Kidney (tissue), 14 donors: ENCODE results near the gene TBCD. TPM values are rescaled to one million over a fixed set of nuclear protein-coding genes. Genes with fewer than 3 reads are reported as not detected.

Experiments
- DNase-seq, 5 donors: peaks; one replicate each; pipeline ENCODE4 v3.0.0-alpha.2; 2013 to 2020
- FAIRE-seq: peaks from 2 replicates; lab custom pipeline; 2012; peaks lifted over from hg19 to GRCh38; lab: Jason Lieb, UNC
- H3K27ac ChIP-seq, 2 donors: one replicate each; pipeline ENCODE4 v1.7.0; 2013; ENCODE audit warnings: low read depth in 2 of 2, low read length in 2 of 2, inconsistent platforms in 1 of 2
- H3K27me3 ChIP-seq: one replicate; pipeline ENCODE4 v1.7.1; 2013; ENCODE audit warnings: low read length, inconsistent platforms; ENCODE audit not compliant: control insufficient read depth, insufficient read depth
- H3K36me3 ChIP-seq, 3 donors: one replicate each; pipeline versions ENCODE4 v1.7.0 to v1.7.1; 2013; ENCODE audit warnings: low read length in 3 of 3, control low read depth in 1 of 3, inconsistent platforms in 1 of 3; ENCODE audit not compliant: insufficient read depth in 3 of 3, control insufficient read depth in 2 of 3
- H3K4me1 ChIP-seq, 3 donors: one replicate each; pipeline versions ENCODE4 v1.7.0 to v1.7.1; 2013; ENCODE audit warnings: low read length in 3 of 3, inconsistent platforms in 1 of 3, low read depth in 1 of 3; ENCODE audit not compliant: control insufficient read depth in 2 of 3, insufficient read depth in 2 of 3
- H3K4me3 ChIP-seq, 3 donors: one replicate each; pipeline versions ENCODE4 v1.7.0 to v1.8.1; 2013; ENCODE audit warnings: low read length in 3 of 3, control low read depth in 1 of 3, inconsistent platforms in 1 of 3
- H3K9ac ChIP-seq, 3 donors: one replicate each; pipeline versions ENCODE4 v1.7.0 to v1.7.1; 2013; ENCODE audit warnings: low read length in 3 of 3, control low read depth in 1 of 3, inconsistent platforms in 1 of 3
- H3K9me3 ChIP-seq, 3 donors: one replicate each; pipeline versions ENCODE4 v1.7.0 to v1.7.1; 2013; ENCODE audit warnings: low read length in 3 of 3, control low read depth in 1 of 3, inconsistent platforms in 1 of 3; ENCODE audit not compliant: control insufficient read depth in 2 of 3, insufficient read depth in 1 of 3
- CTCF ChIP-seq: IDR thresholded peaks from 3 replicates; pipeline ENCODE4 v1.5.1; 2012; ENCODE audit warnings: mild to moderate bottlenecking, moderate library complexity, borderline replicate concordance; ENCODE audit not compliant: insufficient read depth; ENCODE audit errors: extremely low read depth
- intact Hi-C: fragments of 100-400 bp; cut with DNase I; formaldehyde crosslinking; loops from one replicate; pipeline ENCODE4 v1.11.1; 2022
- polyA plus RNA-seq: library from polyadenylated mRNA; stranded (reverse); fragments of 350-450 nt; fragmentation: Illumina TruSeq; extraction: RNeasy Lipid Tissue Mini Kit (QIAGEN cat#74804); gene quantifications from one replicate; pipeline ENCODE4 v1.2.3, GENCODE V29; 2014; ENCODE audit warnings: low read depth, low replicate concordance; ENCODE audit not compliant: insufficient read depth
- total RNA-seq: library from RNA; stranded (reverse); fragmentation: NEBNext Ultra II Directional; extraction: Animal tissue kit (Norgen Biotek cat#: 25700); gene quantifications from one replicate; pipeline ENCODE4 v1.2.1, GENCODE V29; 2021
- donor health status: control.
- donor health status: control.
- donor health status: control.
- donor health status: control.
- donor health status: control.
- donor health status: DM: yes; HTN: yes; CAD: no.
- donor health status: Normal renal cell carcinoma (clear cell type).

TBCD gene
- total and polyA plus RNA-seq, 2 donors from 2014 or later: 72.8 to 78.7 TPM

GRCh38 chr17:82915757-82916027 is 163.8 kb downstream of the TBCD start:
- no peaks in the 10 kb centered on the region for H3K9me3 ChIP-seq
- H3K27me3 ChIP-seq: no peaks in the 10 kb centered on the region
- H3K27ac ChIP-seq: no peak overlapping the region
- peaks cover 0 to 4% (median 0%) of the 10 kb centered on the region in 3 donors for H3K36me3 ChIP-seq
- no peak for TF ChIP-seq CTCF
- intact Hi-C loops: loop anchor here (10.0 kb wide), 1 partner anchor 111 kb away; no protein-coding TSS in a partner anchor
- DNase-seq (peak in 1 of 5 donors; percentile 50), FAIRE-seq (no peak)
- H3K4me1 ChIP-seq: no peaks in the 10 kb centered on the region
- no peak overlapping the region for H3K9ac ChIP-seq
- H3K4me3 ChIP-seq: no peak overlapping the region

- no peaks in the 10 kb centered on the region for H3K4me1 ChIP-seq
- no peaks in the 10 kb centered on the region for H3K27me3 ChIP-seq
- DNase-seq: peak in 1 of 5 donors; percentile 73
- no peaks in the 10 kb centered on the region for H3K9me3 ChIP-seq
- no peak overlapping the region for H3K9ac ChIP-seq
- TF ChIP-seq CTCF: peak; percentile 14
- intact Hi-C loops: loop anchor here (10.0 kb wide), 1 partner anchor 113 kb away; no protein-coding TSS in a partner anchor
- peaks cover 0 to 4% (median 0%) of the 10 kb centered on the region in 3 donors for H3K36me3 ChIP-seq
- no peak overlapping the region for H3K27ac ChIP-seq
- no peak overlapping the region for H3K4me3 ChIP-seq
- FAIRE-seq: no peak
Observed at GRCh38 chr17:82917699-82918345, 166.0 kb downstream of the TBCD start.

- FAIRE-seq: no peak
- Histone ChIP-seq H3K9ac (no peak overlapping the region), H3K27me3 (no peaks in the 10 kb centered on the region), H3K9me3 (no peaks in the 10 kb centered on the region), H3K36me3 (peaks cover 0 to 4% (median 0%) of the 10 kb centered on the region in 3 donors), H3K4me3 (no peak overlapping the region), H3K4me1 (no peaks in the 10 kb centered on the region), H3K27ac (no peak overlapping the region)
- DNase-seq: peak in 1 of 5 donors; percentile 38
- no peak for TF ChIP-seq CTCF
- intact Hi-C loops: loop anchor here (10.0 kb wide), 1 partner anchor 114 kb away; no protein-coding TSS in a partner anchor
Observed at GRCh38 chr17:82918508-82918907, 166.6 kb downstream of the TBCD start.
